ENCODE data around the gene C9.

C9 gene

DNA sequence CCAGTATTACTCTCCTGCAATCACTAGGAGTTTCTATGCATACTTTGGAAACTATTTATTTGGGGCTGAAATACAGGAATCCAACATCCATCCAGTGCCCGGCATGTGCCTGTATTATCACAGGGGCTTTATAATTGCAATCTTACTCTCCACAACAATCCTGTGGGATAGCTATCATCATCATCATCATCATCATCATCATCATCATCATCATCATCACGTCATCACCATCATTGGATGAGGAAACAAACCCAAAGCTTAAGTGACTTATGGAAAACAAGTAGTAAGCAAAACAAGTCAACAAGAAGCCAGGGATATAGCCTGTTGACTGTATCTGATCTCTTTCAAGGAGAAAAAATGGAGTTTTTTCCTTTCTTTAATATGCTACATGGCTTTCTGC is 97.1 kb downstream of the C9 start:
- no peak overlapping the region for H3K27ac ChIP-seq (ENCODE audit: low read length)
- no peaks in the 10 kb centered on the region for H3K4me1 ChIP-seq (ENCODE audit: control insufficient read depth, insufficient read depth, low read length)
- H3K9me3 ChIP-seq (ENCODE audit: control insufficient read depth, insufficient read depth, low read length) = no peaks in the 10 kb centered on the region
- no peak for DNase-seq (ENCODE audit: low read depth, low spot score)
- H3K4me3 ChIP-seq (ENCODE audit: low read length) = no peak overlapping the region
- WGBS (ENCODE audit: insufficient coverage, insufficient read length) = no CpG with 5 or more reads among the region's 2 CpGs
- H3K36me3 ChIP-seq (ENCODE audit: control insufficient read depth, insufficient read depth, low read length) = no peaks in the 10 kb centered on the region
- H3K27me3 ChIP-seq (ENCODE audit: control insufficient read depth, insufficient read depth, low read length) = no peaks in the 10 kb centered on the region

DNA sequence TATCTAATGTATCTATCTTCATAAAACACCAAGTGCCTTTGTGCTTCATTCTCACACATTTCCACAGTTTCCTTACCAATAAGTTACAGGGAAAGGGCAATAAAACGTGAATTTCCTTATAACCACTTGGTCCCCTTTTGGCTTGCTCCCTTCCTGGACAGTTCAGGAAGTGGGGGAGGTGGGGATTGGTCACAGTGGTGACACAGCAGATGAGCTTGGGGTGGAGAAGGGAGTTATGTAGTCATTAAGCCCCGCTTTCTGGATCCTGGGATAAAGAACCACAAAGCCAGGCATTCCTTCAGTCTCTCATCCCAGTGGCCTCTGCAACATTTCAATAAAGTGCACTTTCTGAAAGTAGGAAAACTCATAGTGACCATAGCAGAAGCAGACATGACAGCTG is 97.9 kb downstream of the C9 start:
- no CpG with 5 or more reads among the region's 2 CpGs for WGBS (ENCODE audit: insufficient coverage, insufficient read length)

DNA sequence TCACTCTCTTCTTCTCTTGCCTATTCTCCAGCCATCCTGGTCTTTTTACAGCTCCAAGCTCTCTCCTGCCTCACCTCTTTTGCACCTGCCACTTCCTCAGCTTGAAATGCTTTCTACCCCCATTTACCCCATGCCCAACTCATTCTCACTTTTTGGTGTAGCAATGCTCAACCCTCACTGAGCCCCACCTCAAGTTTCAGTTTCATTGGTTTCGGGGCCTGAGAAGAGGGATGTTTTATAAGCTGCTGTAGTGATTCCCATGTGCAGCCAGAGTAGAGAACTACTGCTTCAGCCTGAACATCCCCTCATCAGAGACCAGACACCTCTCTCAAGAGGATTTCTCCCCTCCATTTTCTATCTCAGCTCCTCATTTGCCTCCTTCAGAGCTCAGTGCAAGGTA is 99.8 kb downstream of the C9 start:
- no peaks in the 10 kb centered on the region for H3K36me3 ChIP-seq (ENCODE audit: control insufficient read depth, insufficient read depth, low read length)
- H3K27ac ChIP-seq (ENCODE audit: low read length) = no peak overlapping the region
- H3K4me1 ChIP-seq (ENCODE audit: control insufficient read depth, insufficient read depth, low read length) = no peaks in the 10 kb centered on the region
- no peaks in the 10 kb centered on the region for H3K27me3 ChIP-seq (ENCODE audit: control insufficient read depth, insufficient read depth, low read length)
- H3K9me3 ChIP-seq (ENCODE audit: control insufficient read depth, insufficient read depth, low read length) = no peaks in the 10 kb centered on the region
- no peak overlapping the region for H3K4me3 ChIP-seq (ENCODE audit: low read length)
- no peak for DNase-seq (ENCODE audit: low read depth, low spot score)
- WGBS (ENCODE audit: insufficient coverage, insufficient read length) = no CpG with 5 or more reads among the region's 1 CpG

More for the DNA sequence above, 97.9 kb downstream of the C9 start:
- H3K4me3 ChIP-seq (ENCODE audit: low read length) = no peak overlapping the region
- H3K27me3 ChIP-seq (ENCODE audit: control insufficient read depth, insufficient read depth, low read length) = no peaks in the 10 kb centered on the region
- H3K9me3 ChIP-seq (ENCODE audit: control insufficient read depth, insufficient read depth, low read length) = no peaks in the 10 kb centered on the region
- no peaks in the 10 kb centered on the region for H3K36me3 ChIP-seq (ENCODE audit: control insufficient read depth, insufficient read depth, low read length)
- DNase-seq (ENCODE audit: low read depth, low spot score) = no peak
- H3K4me1 ChIP-seq (ENCODE audit: control insufficient read depth, insufficient read depth, low read length) = no peaks in the 10 kb centered on the region
- H3K27ac ChIP-seq (ENCODE audit: low read length) = no peak overlapping the region

DNA sequence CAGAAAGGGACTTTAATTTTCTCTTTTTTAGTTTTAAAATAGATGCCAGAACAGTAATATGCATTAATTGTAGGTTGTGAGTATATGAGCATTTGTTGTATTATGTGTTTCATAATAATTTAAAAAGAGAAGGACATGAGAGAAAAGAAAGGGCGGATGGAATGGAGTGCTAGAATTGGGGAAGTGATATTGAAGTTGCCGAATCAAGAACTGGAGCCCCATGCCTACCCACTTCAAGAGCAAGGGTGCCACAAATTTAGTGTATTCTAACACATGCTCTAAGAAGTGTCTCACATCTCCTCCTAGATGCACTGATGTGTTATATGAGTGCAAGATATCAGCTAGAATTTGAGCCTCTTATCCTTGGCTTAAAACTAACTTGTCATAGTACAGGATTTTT is 101.3 kb downstream of the C9 start:
- no peak for DNase-seq (ENCODE audit: low read depth, low spot score)
- H3K27me3 ChIP-seq (ENCODE audit: control insufficient read depth, insufficient read depth, low read length) = no peaks in the 10 kb centered on the region
- no peak overlapping the region for H3K4me3 ChIP-seq (ENCODE audit: low read length)
- no peaks in the 10 kb centered on the region for H3K36me3 ChIP-seq (ENCODE audit: control insufficient read depth, insufficient read depth, low read length)
- no CpG with 5 or more reads among the region's 2 CpGs for WGBS (ENCODE audit: insufficient coverage, insufficient read length)
- no peaks in the 10 kb centered on the region for H3K9me3 ChIP-seq (ENCODE audit: control insufficient read depth, insufficient read depth, low read length)
- no peaks in the 10 kb centered on the region for H3K4me1 ChIP-seq (ENCODE audit: control insufficient read depth, insufficient read depth, low read length)
- H3K27ac ChIP-seq (ENCODE audit: low read length) = no peak overlapping the region

DNA sequence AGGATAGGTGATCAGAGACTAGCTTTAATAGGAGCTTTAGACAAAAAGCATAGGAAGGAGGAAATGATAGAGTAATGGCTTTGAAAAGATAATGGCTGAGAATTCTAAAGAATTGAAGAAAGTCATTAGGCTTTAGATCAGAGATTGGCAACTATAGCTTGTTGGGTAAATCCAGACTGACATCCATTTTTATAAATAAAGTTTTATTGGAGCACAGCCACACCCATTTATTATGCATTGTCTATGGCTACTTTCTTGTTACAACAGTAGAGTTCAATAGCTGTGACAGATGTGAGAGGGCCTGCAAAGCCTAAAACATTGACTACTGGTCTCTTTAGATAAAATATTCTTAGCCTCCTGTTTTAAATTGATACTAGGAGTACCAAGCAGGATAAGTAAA is 104.2 kb downstream of the C9 start:
- no peaks in the 10 kb centered on the region for H3K36me3 ChIP-seq (ENCODE audit: control insufficient read depth, insufficient read depth, low read length)
- no peaks in the 10 kb centered on the region for H3K9me3 ChIP-seq (ENCODE audit: control insufficient read depth, insufficient read depth, low read length)
- no peak for DNase-seq (ENCODE audit: low read depth, low spot score)
- no peak overlapping the region for H3K4me3 ChIP-seq (ENCODE audit: low read length)
- H3K27me3 ChIP-seq (ENCODE audit: control insufficient read depth, insufficient read depth, low read length) = no peaks in the 10 kb centered on the region
- H3K27ac ChIP-seq (ENCODE audit: low read length) = no peak overlapping the region
- no peaks in the 10 kb centered on the region for H3K4me1 ChIP-seq (ENCODE audit: control insufficient read depth, insufficient read depth, low read length)

DNA sequence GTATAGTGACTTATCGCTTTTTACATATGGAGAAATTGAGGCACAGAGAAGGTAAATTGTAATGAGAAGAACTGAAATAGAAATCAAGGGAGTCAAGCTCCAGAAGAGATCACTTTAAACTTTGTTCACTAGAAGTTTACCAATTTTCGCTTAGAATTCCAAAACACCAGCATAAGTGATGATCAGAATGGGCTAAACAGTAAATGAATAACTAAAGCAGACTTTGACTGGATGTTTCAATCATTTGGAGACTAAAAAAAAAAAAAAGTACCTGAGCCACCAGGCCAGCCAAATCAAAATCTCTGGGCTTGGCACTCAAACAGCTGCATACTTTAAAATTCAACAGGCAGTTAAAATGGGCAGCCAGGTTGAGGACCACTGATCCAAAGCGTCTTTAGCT is 106.7 kb downstream of the C9 start:
- H3K9me3 ChIP-seq (ENCODE audit: control insufficient read depth, insufficient read depth, low read length) = no peaks in the 10 kb centered on the region
- no peak overlapping the region for H3K27ac ChIP-seq (ENCODE audit: low read length)
- no peaks in the 10 kb centered on the region for H3K4me1 ChIP-seq (ENCODE audit: control insufficient read depth, insufficient read depth, low read length)
- H3K27me3 ChIP-seq (ENCODE audit: control insufficient read depth, insufficient read depth, low read length) = no peaks in the 10 kb centered on the region
- no CpG with 5 or more reads among the region's 3 CpGs for WGBS (ENCODE audit: insufficient coverage, insufficient read length)
- no peak for DNase-seq (ENCODE audit: low read depth, low spot score)
- no peaks in the 10 kb centered on the region for H3K36me3 ChIP-seq (ENCODE audit: control insufficient read depth, insufficient read depth, low read length)
- no peak overlapping the region for H3K4me3 ChIP-seq (ENCODE audit: low read length)

DNA sequence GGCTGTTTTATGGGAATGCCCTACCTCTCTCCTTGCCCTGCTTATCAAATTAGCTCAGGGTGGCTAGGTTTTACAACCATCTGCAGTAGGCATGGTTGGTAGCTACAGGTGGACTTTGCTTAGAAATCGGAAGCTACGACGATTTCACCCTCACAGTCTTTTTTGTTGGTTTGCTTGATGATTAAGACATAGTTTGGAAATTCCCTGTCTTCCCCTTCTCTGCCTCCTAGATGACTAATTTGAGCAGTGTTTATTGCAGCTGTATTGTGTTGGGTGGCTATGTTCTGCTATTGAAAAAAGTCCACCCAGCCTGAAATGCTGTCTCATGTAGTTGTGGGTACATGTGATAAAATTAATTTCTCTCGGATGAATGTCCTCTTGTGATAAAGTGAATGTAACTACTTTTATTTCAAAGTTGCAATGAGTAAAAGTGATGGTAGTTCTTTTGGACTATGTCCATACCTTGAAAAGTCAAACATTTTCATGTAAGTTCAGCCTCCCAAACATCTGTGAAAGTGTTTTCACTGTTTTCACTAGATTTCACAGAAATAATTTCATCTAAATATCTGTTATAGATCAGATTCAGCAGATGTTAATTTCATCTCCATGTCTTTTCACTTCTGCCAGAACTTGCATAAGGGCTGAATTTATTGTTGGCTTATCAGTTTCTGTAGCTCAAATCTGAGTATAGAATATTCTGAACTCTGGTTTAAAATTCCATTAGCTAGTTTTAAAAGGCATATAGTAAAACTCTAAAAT is 107.6 kb downstream of the C9 start:
- WGBS (ENCODE audit: insufficient coverage, insufficient read length) = no CpG with 5 or more reads among the region's 4 CpGs
- H3K27me3 ChIP-seq (ENCODE audit: control insufficient read depth, insufficient read depth, low read length) = no peaks in the 10 kb centered on the region
- H3K27ac ChIP-seq (ENCODE audit: low read length) = no peak overlapping the region
- no peaks in the 10 kb centered on the region for H3K36me3 ChIP-seq (ENCODE audit: control insufficient read depth, insufficient read depth, low read length)
- no peak for DNase-seq (ENCODE audit: low read depth, low spot score)
- H3K4me1 ChIP-seq (ENCODE audit: control insufficient read depth, insufficient read depth, low read length) = no peaks in the 10 kb centered on the region
- H3K9me3 ChIP-seq (ENCODE audit: control insufficient read depth, insufficient read depth, low read length) = no peaks in the 10 kb centered on the region
- no peak overlapping the region for H3K4me3 ChIP-seq (ENCODE audit: low read length)

DNA sequence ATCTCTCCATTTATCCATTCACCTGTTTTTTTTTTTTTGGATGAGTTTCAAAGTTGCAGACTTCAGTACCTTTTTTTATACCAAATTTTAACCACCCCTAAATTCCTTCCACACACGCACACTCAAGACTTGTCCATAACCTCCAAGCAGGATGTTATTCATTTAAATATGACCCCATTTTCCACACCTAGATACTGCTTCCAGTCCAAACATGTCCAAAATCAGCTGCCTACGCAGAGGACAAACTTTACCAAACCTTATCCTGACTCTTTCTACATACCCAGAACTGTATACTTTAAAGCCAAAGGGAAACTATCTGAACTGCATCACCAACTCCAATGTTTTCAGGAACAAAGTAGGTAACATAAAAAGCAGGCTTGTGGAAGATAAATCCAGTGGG is 108.9 kb downstream of the C9 start:
- WGBS (ENCODE audit: insufficient coverage, insufficient read length) = 100% methylated on average over 1 of the region's 2 CpGs
- Histone ChIP-seq H3K27me3 (ENCODE audit: control insufficient read depth, insufficient read depth, low read length) (no peaks in the 10 kb centered on the region), H3K9me3 (ENCODE audit: control insufficient read depth, insufficient read depth, low read length) (no peaks in the 10 kb centered on the region), H3K27ac (ENCODE audit: low read length) (no peak overlapping the region), H3K4me3 (ENCODE audit: low read length) (no peak overlapping the region), H3K4me1 (ENCODE audit: control insufficient read depth, insufficient read depth, low read length) (no peaks in the 10 kb centered on the region), H3K36me3 (ENCODE audit: control insufficient read depth, insufficient read depth, low read length) (no peaks in the 10 kb centered on the region)
- no peak for DNase-seq (ENCODE audit: low read depth, low spot score)

DNA sequence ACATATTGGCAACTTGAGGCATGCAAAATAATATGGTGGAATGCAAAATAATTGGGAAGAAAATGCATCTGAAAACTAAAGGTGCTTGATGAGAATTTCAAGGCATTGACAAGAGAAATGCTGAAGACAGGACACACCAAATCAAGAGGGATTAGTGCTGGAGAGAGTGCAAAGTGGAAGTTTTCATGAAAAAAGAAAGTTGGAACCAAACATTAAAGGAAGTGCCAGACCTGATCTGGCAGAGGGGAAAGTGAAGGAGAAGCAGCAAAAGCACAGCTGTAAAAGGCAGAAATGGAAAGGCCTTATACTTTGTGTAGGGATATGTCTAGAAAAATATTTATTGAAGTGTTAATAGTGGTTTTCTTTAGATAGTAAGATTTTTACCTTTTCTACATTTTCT is 109.6 kb downstream of the C9 start:
- no peak overlapping the region for H3K27ac ChIP-seq (ENCODE audit: low read length)
- no peak for DNase-seq (ENCODE audit: low read depth, low spot score)

DNA sequence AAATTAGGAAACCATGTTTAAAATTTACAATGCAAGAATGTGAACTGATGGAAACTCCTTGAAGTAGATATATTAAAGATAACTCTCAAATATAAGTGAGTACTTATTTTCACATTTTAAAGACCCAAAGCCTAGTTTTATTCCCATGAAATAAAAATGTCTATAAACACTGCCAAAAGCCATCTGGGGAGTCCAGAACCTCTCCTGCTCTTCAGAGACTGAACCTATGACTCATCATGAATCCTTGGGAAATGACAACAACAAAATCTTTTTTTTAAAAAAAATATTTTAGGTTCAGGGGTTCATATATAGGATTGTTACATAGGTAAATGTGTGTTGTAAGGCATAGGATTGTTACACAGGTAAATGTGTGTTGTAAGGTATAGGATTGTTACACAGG is 111.1 kb downstream of the C9 start:
- no peaks in the 10 kb centered on the region for H3K4me1 ChIP-seq (ENCODE audit: control insufficient read depth, insufficient read depth, low read length)
- no peaks in the 10 kb centered on the region for H3K9me3 ChIP-seq (ENCODE audit: control insufficient read depth, insufficient read depth, low read length)
- no peak overlapping the region for H3K27ac ChIP-seq (ENCODE audit: low read length)
- DNase-seq (ENCODE audit: low read depth, low spot score) = no peak
- H3K4me3 ChIP-seq (ENCODE audit: low read length) = no peak overlapping the region
- no peaks in the 10 kb centered on the region for H3K36me3 ChIP-seq (ENCODE audit: control insufficient read depth, insufficient read depth, low read length)
- no peaks in the 10 kb centered on the region for H3K27me3 ChIP-seq (ENCODE audit: control insufficient read depth, insufficient read depth, low read length)

More for the DNA sequence above, 109.6 kb downstream of the C9 start:
- H3K4me3 ChIP-seq (ENCODE audit: low read length) = no peak overlapping the region
- no peaks in the 10 kb centered on the region for H3K9me3 ChIP-seq (ENCODE audit: control insufficient read depth, insufficient read depth, low read length)
- no peaks in the 10 kb centered on the region for H3K36me3 ChIP-seq (ENCODE audit: control insufficient read depth, insufficient read depth, low read length)
- H3K27me3 ChIP-seq (ENCODE audit: control insufficient read depth, insufficient read depth, low read length) = no peaks in the 10 kb centered on the region
- H3K4me1 ChIP-seq (ENCODE audit: control insufficient read depth, insufficient read depth, low read length) = no peaks in the 10 kb centered on the region

DNA sequence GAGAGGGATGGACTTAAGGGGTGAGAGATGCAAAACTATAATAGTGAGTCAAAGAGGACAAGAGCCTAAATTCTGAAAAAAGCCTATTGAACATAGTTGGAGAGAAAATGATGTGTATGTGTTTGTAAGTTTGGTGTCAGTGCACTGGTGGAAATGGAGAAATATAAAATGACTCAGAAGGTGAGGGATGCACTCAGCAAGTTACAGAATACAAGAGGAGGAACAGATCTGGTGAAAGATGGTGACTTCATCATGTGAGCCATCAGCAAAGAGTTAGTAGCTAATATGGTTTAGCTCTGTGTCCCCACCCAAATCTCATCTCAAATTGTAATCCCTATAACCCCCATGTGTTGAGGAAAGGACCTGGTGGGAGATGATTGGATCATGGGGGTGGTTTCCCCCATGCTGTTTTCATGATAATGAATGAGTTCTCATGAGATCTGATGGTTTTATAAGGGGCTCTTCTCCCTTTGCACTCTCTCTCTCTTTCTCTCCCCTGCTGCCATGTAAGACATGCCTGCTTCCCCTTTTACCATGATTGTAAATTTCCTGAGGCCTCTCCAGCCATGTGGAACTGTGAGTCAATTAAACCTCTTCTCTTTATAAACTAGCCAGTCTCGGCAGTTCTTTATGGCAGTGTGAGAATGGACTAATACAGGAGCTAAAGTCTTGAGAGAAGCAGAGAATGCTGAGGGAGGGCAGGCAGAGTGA is 114.6 kb downstream of the C9 start:
- H3K4me3 ChIP-seq (ENCODE audit: low read length) = no peak overlapping the region
- no peaks in the 10 kb centered on the region for H3K9me3 ChIP-seq (ENCODE audit: control insufficient read depth, insufficient read depth, low read length)
- H3K27me3 ChIP-seq (ENCODE audit: control insufficient read depth, insufficient read depth, low read length) = no peaks in the 10 kb centered on the region
- no CpG with 5 or more reads among the region's 1 CpG for WGBS (ENCODE audit: insufficient coverage, insufficient read length)
- H3K36me3 ChIP-seq (ENCODE audit: control insufficient read depth, insufficient read depth, low read length) = no peaks in the 10 kb centered on the region
- no peak overlapping the region for H3K27ac ChIP-seq (ENCODE audit: low read length)
- no peak for DNase-seq (ENCODE audit: low read depth, low spot score)
- H3K4me1 ChIP-seq (ENCODE audit: control insufficient read depth, insufficient read depth, low read length) = no peaks in the 10 kb centered on the region
